Central memory CD8-positive, alpha-beta T cell (primary cell): Measurements from ENCODE around the gene RAD51B.

Experiments used
- ATAC-seq: fragments of 150-1000 bp; cut with Tn5 transposase; replicated peaks from 2 replicates; pipeline ENCODE4 v1.10.0; 2022; ENCODE audit warnings: mild to moderate bottlenecking, moderate FRiP score, moderate number of reproducible peaks; ENCODE audit not compliant: poor library complexity, severe bottlenecking; ENCODE audit errors: extremely low read depth
- DNase-seq, 2 donors: peaks; one replicate each; pipeline ENCODE4 v3.0.0; 2021; ENCODE audit warnings: low spot score in 2 of 2
- H3K27ac Mint-ChIP-seq: one replicate; pipeline ENCODE4 v1.8.0; 2022; ENCODE audit warnings: low read depth, mild to moderate bottlenecking, moderate library complexity, mixed read lengths
- H3K27me3 Mint-ChIP-seq: one replicate; pipeline ENCODE4 v1.8.0; 2022; ENCODE audit warnings: mixed read lengths
- H3K36me3 Mint-ChIP-seq: one replicate; pipeline ENCODE4 v1.8.0; 2022; ENCODE audit warnings: mild to moderate bottlenecking, moderate library complexity, mixed read lengths; ENCODE audit not compliant: insufficient read depth
- H3K4me1 Mint-ChIP-seq: one replicate; pipeline ENCODE4 v1.8.0; 2022; ENCODE audit warnings: mixed read lengths
- H3K4me3 Mint-ChIP-seq: one replicate; pipeline ENCODE4 v1.8.0; 2022; ENCODE audit warnings: mild to moderate bottlenecking, moderate library complexity, mixed read lengths
- H3K9me3 Mint-ChIP-seq: one replicate; pipeline ENCODE4 v1.8.0; 2022; ENCODE audit warnings: mixed read lengths

The RAD51B gene

DNA sequence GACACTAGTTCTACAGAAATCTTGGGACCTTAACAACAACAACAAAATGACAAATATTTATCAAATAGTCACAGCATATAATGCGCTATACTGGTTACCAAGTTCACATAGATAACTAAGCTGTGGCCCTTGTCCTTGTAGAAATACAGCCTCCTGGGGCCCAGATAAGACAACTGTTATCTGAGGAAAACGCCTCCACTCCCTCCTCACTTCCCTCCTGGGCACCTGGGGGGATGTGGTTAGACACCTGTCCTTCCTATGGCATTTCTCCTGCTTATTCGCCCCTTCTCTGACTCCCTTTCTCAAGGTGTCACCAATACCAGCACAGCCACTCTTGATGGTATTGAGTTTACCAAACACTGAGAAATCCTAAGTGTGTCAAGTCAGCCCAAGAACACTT lies 419.4 kb downstream of the RAD51B start:
- no peak for ATAC-seq
- no peak overlapping the region for H3K4me3 Mint-ChIP-seq
- H3K4me1 Mint-ChIP-seq = no peaks in the 10 kb centered on the region

GRCh38 chr14:68239988-68240771 lies 420.6 kb downstream of the RAD51B start:
- DNase-seq = no peak
- no peak overlapping the region for H3K4me3 Mint-ChIP-seq
- no peaks in the 10 kb centered on the region for H3K9me3 Mint-ChIP-seq
- no peaks in the 10 kb centered on the region for H3K4me1 Mint-ChIP-seq
- no peak for ATAC-seq
- peaks cover 3% of the 10 kb centered on the region for H3K36me3 Mint-ChIP-seq
- no peak overlapping the region for H3K27ac Mint-ChIP-seq
- no peaks in the 10 kb centered on the region for H3K27me3 Mint-ChIP-seq

More for the DNA sequence above, 419.4 kb downstream of the RAD51B start:
- Mint-ChIP-seq H3K9me3 (no peaks in the 10 kb centered on the region), H3K36me3 (peaks cover 3% of the 10 kb centered on the region), H3K27me3 (no peaks in the 10 kb centered on the region), H3K27ac (no peak overlapping the region)
- DNase-seq = no peak

GRCh38 chr14:68241862-68242487 lies 422.4 kb downstream of the RAD51B start:
- peaks cover 3% of the 10 kb centered on the region for H3K36me3 Mint-ChIP-seq
- H3K27me3 Mint-ChIP-seq = no peaks in the 10 kb centered on the region
- no peaks in the 10 kb centered on the region for H3K4me1 Mint-ChIP-seq
- DNase-seq (no peak), ATAC-seq (no peak)
- no peak overlapping the region for H3K27ac Mint-ChIP-seq
- H3K4me3 Mint-ChIP-seq = no peak overlapping the region
- no peaks in the 10 kb centered on the region for H3K9me3 Mint-ChIP-seq

DNA sequence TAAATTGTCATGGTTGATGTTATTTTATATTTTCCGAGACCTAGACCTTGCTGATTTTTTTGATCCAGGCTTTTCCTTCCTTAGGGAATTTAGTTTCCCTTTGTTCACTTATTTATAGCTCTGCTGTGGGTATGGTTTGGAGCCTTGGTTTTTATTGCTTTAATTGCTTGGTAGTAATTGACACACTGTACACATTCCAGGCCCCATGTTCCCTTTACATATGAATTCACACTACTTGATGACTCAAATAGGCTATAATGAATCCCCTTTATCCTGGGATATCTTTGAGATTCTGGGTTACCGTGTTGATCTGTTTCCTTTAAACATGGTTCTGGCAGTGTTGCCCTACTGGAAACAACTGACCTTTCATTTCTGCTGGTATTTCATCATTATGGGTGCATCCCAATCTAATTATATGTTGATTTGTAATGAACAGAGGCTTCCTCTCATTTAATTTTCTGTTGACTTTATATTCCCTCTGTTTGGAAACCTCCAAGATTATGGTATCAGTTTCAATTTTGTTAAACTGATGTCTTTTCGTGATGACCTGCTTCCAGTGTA lies 424.0 kb downstream of the RAD51B start:
- H3K27me3 Mint-ChIP-seq = no peaks in the 10 kb centered on the region
- H3K4me1 Mint-ChIP-seq = no peaks in the 10 kb centered on the region
- ATAC-seq (no peak), DNase-seq (no peak)
- H3K9me3 Mint-ChIP-seq = no peaks in the 10 kb centered on the region
- no peak overlapping the region for H3K4me3 Mint-ChIP-seq
- no peak overlapping the region for H3K27ac Mint-ChIP-seq
- H3K36me3 Mint-ChIP-seq = peaks cover 1% of the 10 kb centered on the region

DNA sequence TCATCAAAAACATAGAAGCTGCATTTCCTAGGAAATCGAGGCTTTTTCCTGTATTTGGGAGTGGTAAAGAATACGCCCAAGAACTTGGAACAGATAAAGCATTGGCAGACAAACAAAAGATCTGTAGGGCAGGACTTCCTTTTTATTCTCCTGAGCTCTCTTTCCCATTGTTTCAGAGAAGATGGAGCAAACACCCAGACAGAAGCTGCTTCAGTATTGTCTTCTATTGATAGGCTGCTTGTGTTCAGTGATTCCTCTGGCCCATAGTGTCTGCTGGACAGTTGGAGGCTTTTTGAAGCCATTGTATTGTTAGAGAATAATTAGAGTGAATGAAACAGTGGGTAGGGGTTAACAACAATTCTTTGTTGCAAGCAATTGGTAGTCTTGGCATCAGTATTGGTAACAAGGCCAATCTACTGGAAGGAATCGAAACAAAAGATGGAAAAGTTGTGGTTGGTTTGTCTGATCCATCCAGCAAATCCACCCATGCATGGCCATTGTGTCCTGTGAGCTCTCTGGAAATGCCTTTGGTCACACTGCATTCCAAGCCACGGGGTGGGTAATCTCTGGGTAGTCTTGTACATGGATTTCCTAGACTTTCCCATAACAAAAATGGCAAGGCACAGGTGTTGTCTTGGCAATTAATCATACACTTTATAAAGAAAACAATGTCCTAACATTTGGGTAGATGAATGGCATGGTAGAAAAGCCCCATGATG lies 424.8 kb downstream of the RAD51B start:
- Mint-ChIP-seq H3K36me3 (peaks cover 1% of the 10 kb centered on the region), H3K4me3 (no peak overlapping the region)

GRCh38 chr14:68245146-68246073 lies 425.8 kb downstream of the RAD51B start:
- Mint-ChIP-seq H3K4me3 (no peak overlapping the region), H3K36me3 (peaks cover 1% of the 10 kb centered on the region), H3K27ac (no peak overlapping the region), H3K27me3 (no peaks in the 10 kb centered on the region), H3K4me1 (no peaks in the 10 kb centered on the region), H3K9me3 (no peaks in the 10 kb centered on the region)
- no peak for DNase-seq
- ATAC-seq = no peak

More for the DNA sequence above, 424.8 kb downstream of the RAD51B start:
- Mint-ChIP-seq H3K27me3 (no peaks in the 10 kb centered on the region), H3K27ac (no peak overlapping the region), H3K9me3 (no peaks in the 10 kb centered on the region), H3K4me1 (no peaks in the 10 kb centered on the region)
- ATAC-seq (no peak), DNase-seq (no peak)

GRCh38 chr14:68246074-68246785 lies 426.7 kb downstream of the RAD51B start:
- H3K9me3 Mint-ChIP-seq = no peaks in the 10 kb centered on the region
- H3K27me3 Mint-ChIP-seq = no peaks in the 10 kb centered on the region
- H3K36me3 Mint-ChIP-seq = no peaks in the 10 kb centered on the region
- no peak overlapping the region for H3K4me3 Mint-ChIP-seq
- H3K4me1 Mint-ChIP-seq = no peaks in the 10 kb centered on the region
- no peak overlapping the region for H3K27ac Mint-ChIP-seq
- ATAC-seq = no peak
- DNase-seq = no peak

DNA sequence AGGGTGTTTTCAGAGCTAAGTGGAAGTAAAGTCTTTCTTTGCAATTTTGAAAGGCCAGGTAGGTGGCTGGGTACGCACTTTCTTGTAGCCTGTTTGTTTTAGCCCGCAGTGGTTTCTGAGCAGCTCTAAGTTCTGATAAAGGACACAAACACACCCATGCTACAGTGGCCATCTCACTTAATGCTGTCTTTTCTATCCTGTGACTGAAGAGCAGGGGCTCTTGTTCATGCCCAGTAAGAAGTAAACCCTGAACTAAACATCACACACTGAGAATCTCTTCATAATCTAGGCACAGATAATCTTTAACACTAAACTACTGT lies 427.2 kb downstream of the RAD51B start:
- no peaks in the 10 kb centered on the region for H3K4me1 Mint-ChIP-seq
- H3K27ac Mint-ChIP-seq = no peak overlapping the region
- DNase-seq (no peak), ATAC-seq (no peak)
- H3K9me3 Mint-ChIP-seq = no peaks in the 10 kb centered on the region
- no peaks in the 10 kb centered on the region for H3K27me3 Mint-ChIP-seq
- H3K36me3 Mint-ChIP-seq = no peaks in the 10 kb centered on the region
- H3K4me3 Mint-ChIP-seq = no peak overlapping the region

DNA sequence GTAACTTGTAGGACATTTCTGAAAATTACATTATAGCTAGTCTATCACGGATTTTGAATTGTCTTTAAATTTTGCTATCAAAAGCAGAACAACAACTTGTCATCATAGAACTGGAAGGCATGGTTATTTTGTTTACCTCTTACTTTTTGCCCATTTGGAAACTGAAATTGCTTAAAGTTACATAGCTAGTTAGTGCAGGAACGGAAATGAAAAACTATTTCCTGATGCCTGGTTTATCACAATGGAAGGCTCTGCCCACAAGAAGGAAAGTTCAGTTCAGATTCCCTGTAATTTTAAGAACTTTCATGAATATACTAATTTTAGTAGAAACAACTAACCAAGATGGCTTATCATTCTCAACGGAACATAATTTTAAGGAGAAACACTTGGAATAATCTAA lies 427.7 kb downstream of the RAD51B start:
- Mint-ChIP-seq H3K36me3 (no peaks in the 10 kb centered on the region), H3K27me3 (no peaks in the 10 kb centered on the region), H3K4me3 (no peak overlapping the region), H3K27ac (no peak overlapping the region), H3K9me3 (no peaks in the 10 kb centered on the region), H3K4me1 (no peaks in the 10 kb centered on the region)
- no peak for ATAC-seq
- no peak for DNase-seq

DNA sequence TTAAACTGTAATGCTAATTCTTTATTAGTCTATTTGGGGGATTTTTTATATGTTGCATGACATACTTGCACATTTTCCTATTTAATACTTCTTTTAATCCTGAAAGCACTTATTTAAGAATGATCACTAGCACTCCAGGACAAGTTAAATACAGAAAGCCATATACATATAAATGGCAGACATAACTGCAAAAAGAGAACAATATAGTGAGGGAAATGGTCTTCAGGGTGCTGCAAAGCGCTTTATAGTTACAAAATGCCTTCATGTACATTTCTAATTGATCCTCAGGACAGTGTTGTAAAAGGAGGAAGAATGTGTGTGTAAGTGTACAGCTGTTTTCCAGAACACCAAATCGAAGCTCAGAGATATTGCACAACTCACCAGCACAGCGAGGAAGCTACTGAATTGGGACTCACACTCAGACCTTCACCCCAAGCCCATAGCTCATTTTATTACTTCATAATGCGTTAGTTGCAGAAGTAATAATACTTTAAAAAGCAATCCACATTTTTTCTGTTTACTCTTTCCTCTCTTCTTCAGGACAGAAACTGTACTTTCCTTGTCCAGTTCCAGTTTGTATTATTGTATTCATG lies 428.2 kb downstream of the RAD51B start:
- Mint-ChIP-seq H3K4me3 (no peak overlapping the region), H3K9me3 (no peaks in the 10 kb centered on the region), H3K27me3 (no peaks in the 10 kb centered on the region), H3K4me1 (no peaks in the 10 kb centered on the region), H3K27ac (no peak overlapping the region), H3K36me3 (no peaks in the 10 kb centered on the region)
- no peak for ATAC-seq
- no peak for DNase-seq

GRCh38 chr14:68248481-68249255 lies 429.1 kb downstream of the RAD51B start:
- Mint-ChIP-seq H3K4me3 (no peak overlapping the region), H3K4me1 (no peaks in the 10 kb centered on the region), H3K9me3 (no peaks in the 10 kb centered on the region), H3K27ac (no peak overlapping the region), H3K36me3 (no peaks in the 10 kb centered on the region), H3K27me3 (no peaks in the 10 kb centered on the region)
- DNase-seq (no peak), ATAC-seq (peak; percentile 46)
